ENCODE results near the gene KRTAP6-3. TPM values are rescaled to one million over a fixed set of nuclear protein-coding genes. Genes with fewer than 3 reads are reported as not detected.

Gene KRTAP6-3, protein sequence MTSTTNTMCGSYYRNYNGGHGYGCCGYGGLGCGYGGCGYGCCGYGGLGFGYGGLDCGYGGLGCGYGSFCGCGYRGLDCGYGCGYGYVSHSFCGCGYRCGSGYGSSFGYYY
- not detected for total RNA-seq

DNA sequence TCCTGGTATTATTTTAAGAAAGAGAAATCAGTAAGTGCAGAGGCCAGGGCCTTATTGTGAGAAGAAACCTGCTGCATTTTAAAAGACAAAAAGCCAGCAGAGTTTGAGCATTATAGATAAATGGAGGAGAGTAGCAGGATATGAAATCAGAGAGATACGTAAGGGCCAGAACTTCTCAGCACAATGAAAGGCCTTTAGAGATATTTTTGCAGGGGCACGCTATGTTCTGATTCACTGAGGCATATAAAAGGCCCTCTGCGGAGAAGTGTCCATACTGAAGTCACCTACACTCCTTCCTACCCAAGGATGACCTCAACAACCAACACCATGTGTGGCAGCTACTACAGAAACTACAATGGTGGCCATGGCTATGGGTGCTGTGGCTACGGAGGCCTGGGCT is at the start of gene KRTAP6-3:
TSS of gene KRTAP6-3 (plus strand) at position 301 of the 400 bp plus-strand sequence. CDS start at position 307, 6 bp downstream.
- Mint-ChIP-seq H3K4me3 (no peak within 1 kb of the TSS), H3K4me1 (no peaks in the 10 kb centered on the region), H3K9me3 (peaks cover 2% of the 10 kb centered on the region), H3K27me3 (no peaks in the 10 kb centered on the region), H3K36me3 (no peaks in the 10 kb centered on the region), H3K27ac (no peak within 1 kb of the TSS)
- ATAC-seq (ENCODE audit: low read depth): no peak
- POLR2A ChIA-PET: no interaction called here
- DNase-seq: no peak

DNA sequence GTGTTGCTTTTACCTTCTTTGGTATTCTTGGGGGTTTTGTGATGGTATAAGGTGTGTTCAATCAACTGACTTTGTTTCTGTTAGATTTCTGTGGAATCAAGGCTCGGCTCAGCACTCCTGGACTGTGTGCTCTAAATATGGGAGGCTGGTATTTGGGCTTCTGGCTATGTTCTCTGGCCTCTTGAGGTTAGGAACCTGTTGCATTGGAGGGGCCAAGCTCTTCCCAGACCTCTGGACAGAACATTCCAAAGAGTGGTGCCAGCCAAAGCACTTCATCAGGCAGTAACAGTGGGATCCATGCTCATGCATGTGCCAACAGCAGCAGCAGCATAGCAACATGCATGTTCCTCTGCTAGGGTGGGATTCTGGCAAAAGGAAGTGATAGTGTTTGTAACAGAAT is 39.5 kb upstream of the KRTAP6-3 start:
- Mint-ChIP-seq H3K4me1 (no peaks in the 10 kb centered on the region), H3K36me3 (no peaks in the 10 kb centered on the region), H3K4me3 (no peak overlapping the region), H3K27me3 (no peaks in the 10 kb centered on the region), H3K27ac (no peak overlapping the region), H3K9me3 (peaks cover 4% of the 10 kb centered on the region)
- DNase-seq (no peak), ATAC-seq (ENCODE audit: low read depth) (no peak)
- POLR2A ChIA-PET: no interaction called here

DNA sequence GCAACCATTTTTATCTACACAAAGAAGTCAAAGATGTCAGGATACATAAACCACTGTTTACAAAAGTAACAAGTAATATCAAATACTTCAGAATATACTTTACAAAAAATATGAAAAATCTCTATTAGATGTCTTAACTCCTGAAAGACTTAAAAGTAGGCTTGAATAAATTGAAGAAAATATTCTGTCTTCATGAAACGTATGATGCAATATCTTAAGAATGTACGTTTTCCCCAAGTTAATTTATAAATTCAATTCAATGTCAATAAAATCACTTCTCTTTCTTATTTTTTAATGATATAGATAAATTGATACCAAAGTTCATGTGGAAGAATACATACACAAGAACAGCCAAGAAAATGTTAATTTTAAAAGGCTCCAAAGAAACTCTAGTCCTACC is 37.1 kb upstream of the KRTAP6-3 start:
- no peaks in the 10 kb centered on the region for H3K36me3 Mint-ChIP-seq
- no peak overlapping the region for H3K27ac Mint-ChIP-seq
- no peak for ATAC-seq (ENCODE audit: low read depth)
- no peaks in the 10 kb centered on the region for H3K27me3 Mint-ChIP-seq
- POLR2A ChIA-PET: no interaction called here
- H3K4me3 Mint-ChIP-seq: no peak overlapping the region
- DNase-seq: no peak
- H3K4me1 Mint-ChIP-seq: no peaks in the 10 kb centered on the region
- H3K9me3 Mint-ChIP-seq: peaks cover 3% of the 10 kb centered on the region

DNA sequence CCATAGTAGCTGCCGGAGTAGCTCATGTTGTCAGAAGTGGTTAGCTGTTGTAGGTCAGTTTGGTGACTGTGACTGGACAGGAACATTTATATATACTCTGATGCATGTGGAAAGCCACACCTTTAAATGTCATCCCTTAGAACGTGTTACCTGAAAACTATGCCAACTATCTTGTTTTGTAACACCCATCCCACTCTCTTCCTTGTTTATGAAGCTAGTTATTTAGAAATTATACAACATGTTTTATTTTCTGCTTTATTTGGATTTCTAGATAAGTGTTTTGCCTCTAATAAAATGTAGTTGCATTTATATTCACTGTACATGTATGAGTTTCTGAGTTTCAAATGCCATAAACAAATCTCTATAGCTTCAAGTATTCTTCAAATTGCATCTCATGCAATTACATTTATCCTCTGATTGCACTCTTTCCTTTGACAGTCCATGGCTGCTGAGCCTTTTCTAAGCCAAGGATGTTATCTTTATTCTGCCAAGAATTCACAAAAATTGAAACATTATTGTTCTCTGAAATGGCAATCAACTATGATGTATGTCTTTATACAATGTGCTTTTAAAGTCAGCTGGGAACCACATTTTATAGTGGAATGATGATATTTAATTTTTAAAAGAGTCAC is 30.9 kb upstream of the KRTAP6-3 start, which contains the start of gene KRTAP19-7:
TSS of gene KRTAP19-7 (minus strand) at position 51 of the 632 bp plus-strand sequence. CDS start at position 26, 25 bp downstream.
- H3K4me3 Mint-ChIP-seq: no peak within 1 kb of the TSS
- no peaks in the 10 kb centered on the region for H3K27me3 Mint-ChIP-seq
- no peaks in the 10 kb centered on the region for H3K4me1 Mint-ChIP-seq
- no peak for DNase-seq
- H3K9me3 Mint-ChIP-seq: no peaks in the 10 kb centered on the region
- H3K27ac Mint-ChIP-seq: no peak within 1 kb of the TSS
- no peaks in the 10 kb centered on the region for H3K36me3 Mint-ChIP-seq
- POLR2A ChIA-PET: no interaction called here
- ATAC-seq (ENCODE audit: low read depth): no peak

DNA sequence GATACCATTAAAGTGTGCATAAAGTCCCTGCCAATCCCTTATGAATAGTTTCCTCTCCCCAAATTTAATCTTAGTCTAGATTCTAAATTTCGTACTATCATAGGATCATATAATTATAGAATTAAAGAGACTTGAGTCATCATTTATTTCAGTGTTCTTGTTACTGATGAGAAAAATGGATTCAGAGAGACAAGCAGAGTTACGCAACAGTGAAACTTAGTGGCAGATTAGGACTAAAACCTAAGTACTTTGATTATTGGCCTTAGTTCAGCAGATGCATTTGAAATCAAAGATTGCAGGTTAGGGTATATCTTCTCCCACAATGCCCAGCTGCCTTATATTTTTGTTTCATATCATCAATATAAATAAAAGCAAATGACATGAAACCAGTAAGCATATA is 30.3 kb upstream of the KRTAP6-3 start:
- POLR2A ChIA-PET: no interaction called here
- no peak overlapping the region for H3K4me3 Mint-ChIP-seq

DNA sequence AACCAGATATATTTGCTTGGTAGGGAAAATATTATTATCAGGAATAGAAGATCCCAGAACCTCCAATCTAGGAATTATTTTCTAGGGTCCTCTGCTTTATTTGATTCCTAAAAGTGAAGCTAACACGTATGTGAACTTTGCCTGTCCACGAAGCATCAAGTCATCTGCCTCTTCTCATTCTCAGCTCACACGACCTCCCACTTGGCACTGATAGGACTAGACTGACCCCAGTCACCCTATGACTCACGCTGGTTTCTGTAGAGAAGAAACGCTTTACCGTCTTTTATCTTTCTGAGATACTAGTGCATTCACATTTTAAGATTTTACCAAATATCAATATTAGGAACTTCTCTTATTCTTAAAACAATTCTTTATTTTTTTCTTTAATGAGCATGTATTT is 29.2 kb upstream of the KRTAP6-3 start:
- H3K27me3 Mint-ChIP-seq: no peaks in the 10 kb centered on the region
- H3K36me3 Mint-ChIP-seq: no peaks in the 10 kb centered on the region
- no peak for DNase-seq
- H3K9me3 Mint-ChIP-seq: no peaks in the 10 kb centered on the region
- no peak for ATAC-seq (ENCODE audit: low read depth)
- no peak overlapping the region for H3K27ac Mint-ChIP-seq
- H3K4me3 Mint-ChIP-seq: no peak overlapping the region
- POLR2A ChIA-PET: no interaction called here
- no peaks in the 10 kb centered on the region for H3K4me1 Mint-ChIP-seq

More for the DNA sequence above, 30.3 kb upstream of the KRTAP6-3 start:
- ATAC-seq (ENCODE audit: low read depth): no peak
- Mint-ChIP-seq H3K27me3 (no peaks in the 10 kb centered on the region), H3K36me3 (no peaks in the 10 kb centered on the region), H3K27ac (no peak overlapping the region), H3K9me3 (no peaks in the 10 kb centered on the region), H3K4me1 (no peaks in the 10 kb centered on the region)
- DNase-seq: no peak

DNA sequence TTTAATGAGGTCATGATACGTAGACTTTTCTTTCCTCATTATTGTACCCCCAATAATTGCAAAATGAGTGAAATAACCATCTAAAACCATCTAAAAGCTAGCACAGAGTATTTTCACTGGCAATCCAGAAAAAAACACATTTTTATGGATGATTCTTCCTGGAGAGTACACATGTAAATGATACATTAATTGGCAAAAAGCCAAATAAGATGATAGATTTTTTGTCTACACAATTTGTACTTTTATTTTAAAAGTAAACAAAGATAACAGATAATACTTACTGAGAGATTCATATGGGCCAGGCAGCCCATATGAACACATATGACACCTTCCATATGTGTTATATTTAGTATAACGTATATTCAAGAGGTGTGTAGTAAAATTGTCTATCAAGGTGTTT is 28.6 kb upstream of the KRTAP6-3 start:
- POLR2A ChIA-PET: no interaction called here
- Mint-ChIP-seq H3K27ac (no peak overlapping the region), H3K9me3 (no peaks in the 10 kb centered on the region), H3K4me1 (no peaks in the 10 kb centered on the region), H3K27me3 (no peaks in the 10 kb centered on the region), H3K36me3 (no peaks in the 10 kb centered on the region), H3K4me3 (no peak overlapping the region)
- no peak for DNase-seq
- ATAC-seq (ENCODE audit: low read depth): no peak

DNA sequence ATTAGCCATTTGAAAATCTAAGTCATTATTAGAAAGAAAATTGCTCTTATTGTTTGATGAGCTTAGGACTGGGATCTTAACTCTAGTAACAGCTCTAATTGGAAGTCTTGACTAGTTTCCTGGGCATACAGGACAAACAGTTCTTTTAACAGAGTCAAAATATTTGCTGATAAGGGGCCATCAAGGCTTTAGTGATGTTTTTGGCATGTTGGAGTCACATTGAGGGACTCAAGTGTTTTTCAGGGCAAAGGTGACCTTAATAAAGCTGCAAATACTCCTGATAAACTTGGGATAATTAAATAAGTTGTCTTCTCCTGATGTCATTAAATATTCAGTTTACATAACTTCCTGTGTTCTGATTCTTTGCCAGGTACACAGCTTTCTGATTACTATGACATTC is 24.6 kb upstream of the KRTAP6-3 start:
- ATAC-seq (ENCODE audit: low read depth): no peak
- DNase-seq: no peak
- Mint-ChIP-seq H3K4me1 (no peaks in the 10 kb centered on the region), H3K9me3 (peaks cover 1% of the 10 kb centered on the region), H3K27me3 (no peaks in the 10 kb centered on the region), H3K4me3 (no peak overlapping the region), H3K27ac (no peak overlapping the region), H3K36me3 (no peaks in the 10 kb centered on the region)
- POLR2A ChIA-PET: no interaction called here

DNA sequence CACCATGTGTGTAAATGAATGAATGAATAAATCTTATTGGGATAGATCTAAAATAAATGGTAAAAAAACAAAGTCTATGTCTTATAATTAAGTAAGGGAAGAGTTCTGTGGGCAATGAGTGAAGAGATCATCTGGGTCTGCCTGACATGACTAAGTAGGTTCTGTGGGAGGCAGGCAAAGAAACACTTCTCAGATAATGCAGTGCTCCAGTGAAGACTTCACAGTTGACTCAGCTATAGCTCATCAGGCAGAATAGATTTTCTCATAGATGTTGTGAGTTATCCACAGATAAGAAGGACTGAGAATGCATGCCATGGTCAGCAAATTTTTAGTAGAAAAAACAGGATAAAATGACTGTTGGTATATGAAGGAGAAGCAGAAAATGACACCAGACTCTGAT is 14.5 kb upstream of the KRTAP6-3 start:
- Mint-ChIP-seq H3K9me3 (peaks cover 2% of the 10 kb centered on the region), H3K27ac (no peak overlapping the region), H3K36me3 (no peaks in the 10 kb centered on the region), H3K4me1 (no peaks in the 10 kb centered on the region), H3K27me3 (no peaks in the 10 kb centered on the region), H3K4me3 (no peak overlapping the region)
- DNase-seq (no peak), ATAC-seq (ENCODE audit: low read depth) (no peak)
- POLR2A ChIA-PET: no interaction called here

DNA sequence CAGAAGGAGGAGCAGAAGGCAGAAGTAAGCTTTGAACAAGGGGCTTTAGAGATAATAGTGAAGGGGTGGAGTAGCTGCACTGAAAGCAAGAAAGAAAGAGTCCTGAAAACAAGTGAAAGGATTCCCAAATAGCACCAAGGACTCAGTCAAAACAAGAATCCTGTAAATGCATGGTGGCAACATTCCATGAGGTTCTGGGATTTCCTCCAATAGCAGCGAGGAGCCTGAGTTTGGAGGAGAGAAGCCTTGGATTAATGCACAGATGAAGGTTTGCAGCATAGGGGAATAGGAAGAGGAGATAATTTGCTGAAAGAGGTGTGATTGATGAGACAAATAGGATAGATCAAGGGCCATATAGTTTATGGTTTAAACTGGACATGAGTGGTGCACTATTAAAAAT is 12.9 kb upstream of the KRTAP6-3 start:
- peaks cover 2% of the 10 kb centered on the region for H3K9me3 Mint-ChIP-seq
- no peaks in the 10 kb centered on the region for H3K36me3 Mint-ChIP-seq
- H3K27ac Mint-ChIP-seq: no peak overlapping the region
- no peaks in the 10 kb centered on the region for H3K27me3 Mint-ChIP-seq
- POLR2A ChIA-PET: no interaction called here
- DNase-seq (no peak), ATAC-seq (ENCODE audit: low read depth) (no peak)
- no peaks in the 10 kb centered on the region for H3K4me1 Mint-ChIP-seq
- no peak overlapping the region for H3K4me3 Mint-ChIP-seq

DNA sequence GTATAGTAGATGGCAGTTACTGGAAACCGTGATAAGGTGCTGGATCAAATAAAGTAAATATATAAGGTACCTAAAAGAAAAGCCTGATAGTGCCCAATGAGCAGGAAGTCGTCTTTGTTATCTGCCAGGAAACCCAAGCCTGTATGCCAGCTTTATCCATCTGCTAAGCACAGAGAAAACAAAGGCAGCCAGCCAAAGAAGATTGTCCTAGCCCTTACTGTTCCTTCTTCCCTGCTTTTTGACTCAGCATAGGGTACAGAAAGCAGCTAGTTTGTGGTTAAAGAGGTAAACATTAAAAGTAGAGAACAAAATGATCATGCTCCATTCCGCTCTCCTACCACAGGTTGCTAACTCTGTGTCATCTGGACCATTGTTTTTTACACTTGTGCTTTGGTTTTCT is 12.1 kb upstream of the KRTAP6-3 start:
- POLR2A ChIA-PET: no interaction called here
- Mint-ChIP-seq H3K36me3 (no peaks in the 10 kb centered on the region), H3K9me3 (peaks cover 2% of the 10 kb centered on the region), H3K27me3 (no peaks in the 10 kb centered on the region), H3K4me1 (no peaks in the 10 kb centered on the region), H3K4me3 (no peak overlapping the region), H3K27ac (no peak overlapping the region)
- DNase-seq: no peak
- ATAC-seq (ENCODE audit: low read depth): no peak

DNA sequence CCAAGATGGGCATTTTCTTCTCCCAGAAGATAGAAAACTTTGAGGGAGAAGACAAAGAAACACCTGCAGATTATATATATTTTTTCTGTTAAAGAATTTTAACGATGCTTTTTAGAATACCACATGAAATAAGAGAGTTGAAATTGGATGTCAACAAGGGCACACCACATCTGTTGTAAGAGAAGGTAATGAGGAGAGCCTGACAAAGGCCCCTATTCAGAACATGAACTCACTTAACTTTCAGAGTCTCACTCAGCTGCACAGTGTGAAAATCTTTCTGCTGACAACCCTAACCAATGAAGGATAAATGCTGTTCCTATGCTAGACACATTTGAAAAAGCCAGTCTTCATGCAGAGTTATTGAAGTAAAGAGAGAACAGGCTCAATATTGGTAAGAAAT is 9.4 kb upstream of the KRTAP6-3 start:
- Mint-ChIP-seq H3K9me3 (no peaks in the 10 kb centered on the region), H3K36me3 (no peaks in the 10 kb centered on the region), H3K4me3 (no peak overlapping the region), H3K27me3 (no peaks in the 10 kb centered on the region), H3K4me1 (no peaks in the 10 kb centered on the region), H3K27ac (no peak overlapping the region)
- DNase-seq (no peak), ATAC-seq (ENCODE audit: low read depth) (no peak)
- POLR2A ChIA-PET: no interaction called here

DNA sequence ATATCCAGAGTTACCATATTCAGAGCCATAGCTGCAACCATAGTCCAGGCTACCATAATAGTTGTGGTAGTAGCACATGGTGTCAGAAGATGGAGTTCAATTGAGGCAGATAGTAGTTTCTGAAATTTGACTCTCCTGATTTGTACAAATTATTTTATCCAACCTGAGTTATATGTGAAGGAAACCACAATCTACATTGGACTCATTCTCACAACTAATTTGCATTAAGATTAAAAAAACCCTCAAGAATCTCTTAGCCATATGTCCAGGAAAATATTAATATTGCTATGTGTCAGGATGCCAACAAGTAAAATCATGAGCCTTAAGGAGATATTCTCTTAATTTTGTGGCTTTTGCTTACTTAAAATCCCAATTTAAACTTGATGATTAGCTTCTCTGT is 1.9 kb upstream of the KRTAP6-3 start, which contains the start of gene KRTAP22-2:
TSS of gene KRTAP22-2 (minus strand) at position 101 of the 400 bp plus-strand sequence.
- ATAC-seq (ENCODE audit: low read depth) (no peak), DNase-seq (no peak)
- no peaks in the 10 kb centered on the region for H3K27me3 Mint-ChIP-seq
- no peak within 1 kb of the TSS for H3K27ac Mint-ChIP-seq
- H3K4me3 Mint-ChIP-seq: no peak within 1 kb of the TSS
- H3K9me3 Mint-ChIP-seq: no peaks in the 10 kb centered on the region
- H3K4me1 Mint-ChIP-seq: no peaks in the 10 kb centered on the region
- no peaks in the 10 kb centered on the region for H3K36me3 Mint-ChIP-seq
- POLR2A ChIA-PET: no interaction called here

DNA sequence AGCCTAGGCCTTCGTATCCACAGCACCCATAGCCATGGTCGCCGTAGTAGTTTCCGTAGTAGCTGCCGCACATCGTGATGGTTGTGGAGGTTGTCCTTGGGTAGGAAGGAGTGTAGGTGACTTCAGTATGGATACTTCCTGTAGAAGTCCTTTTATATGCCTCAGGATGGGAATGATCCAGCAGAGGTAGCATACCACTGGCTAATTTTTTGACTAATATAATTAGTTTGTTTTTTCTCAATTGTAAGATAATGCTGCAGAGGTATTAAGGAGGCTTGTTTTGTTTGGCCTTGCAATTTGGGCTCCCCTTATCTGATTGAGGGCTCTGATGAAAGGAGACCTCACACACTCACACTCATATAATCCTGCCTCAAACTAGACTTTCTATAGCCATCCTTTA is 6.6 kb downstream of the KRTAP6-3 start, which contains the start of gene KRTAP6-2:
TSS of gene KRTAP6-2 (minus strand) at position 101 of the 400 bp plus-strand sequence. CDS start at position 73, 28 bp downstream.
- no peak for DNase-seq
- H3K27me3 Mint-ChIP-seq: no peaks in the 10 kb centered on the region
- no peaks in the 10 kb centered on the region for H3K4me1 Mint-ChIP-seq
- POLR2A ChIA-PET: no interaction called here
- no peak within 1 kb of the TSS for H3K4me3 Mint-ChIP-seq
- H3K27ac Mint-ChIP-seq: no peak within 1 kb of the TSS
- peaks cover 6% of the 10 kb centered on the region for H3K9me3 Mint-ChIP-seq
- H3K36me3 Mint-ChIP-seq: no peaks in the 10 kb centered on the region
- ATAC-seq (ENCODE audit: low read depth): no peak
